Hematopoietic multipotent progenitor cell treated with erythropoietin and hydrocortisone succinate and interleukin-3 and kit ligand, for 17 days (in vitro differentiated cells): Measurements from ENCODE around the gene NAV2.

Experiments used
- DNase-seq: peaks from one replicate; pipeline ENCODE4 v3.0.0-alpha.2; 2015; ENCODE audit warnings: low spot score

NAV2 gene

GRCh38 chr11:19718951-19719350, 6.3 kb downstream of the NAV2 start:
- DNase-seq = no peak

GRCh38 chr11:19719960-19720359, 7.3 kb downstream of the NAV2 start:
- DNase-seq = no peak

GRCh38 chr11:19721176-19721575, 8.5 kb downstream of the NAV2 start:
- no peak for DNase-seq

GRCh38 chr11:19722702-19723101, 10.1 kb downstream of the NAV2 start:
- DNase-seq = no peak

- no peak for DNase-seq
These were observed 11.1 kb downstream of the NAV2 start for GRCh38 chr11:19723572-19724342.

- no peak for DNase-seq
These were observed 12.1 kb downstream of the NAV2 start for GRCh38 chr11:19724765-19725164.

GRCh38 chr11:19725379-19726079, 12.9 kb downstream of the NAV2 start:
- DNase-seq = no peak

- no peak for DNase-seq
These were observed 14.6 kb downstream of the NAV2 start for GRCh38 chr11:19727246-19727645.

- no peak for DNase-seq
These were observed 15.8 kb downstream of the NAV2 start for GRCh38 chr11:19728436-19728835.

- DNase-seq = no peak
These were observed 16.5 kb downstream of the NAV2 start for GRCh38 chr11:19729141-19729540.

- no peak for DNase-seq
These were observed 17.7 kb downstream of the NAV2 start for GRCh38 chr11:19730373-19730772.

GRCh38 chr11:19734171-19734570, 21.5 kb downstream of the NAV2 start:
- DNase-seq = no peak

GRCh38 chr11:19735157-19735908, 22.7 kb downstream of the NAV2 start:
- no peak for DNase-seq

- no peak for DNase-seq
These were observed 23.4 kb downstream of the NAV2 start for GRCh38 chr11:19735909-19736498.

- no peak for DNase-seq
These were observed 24.2 kb downstream of the NAV2 start for GRCh38 chr11:19736831-19737230.

GRCh38 chr11:19737575-19737974, 24.9 kb downstream of the NAV2 start:
- DNase-seq = no peak

- DNase-seq = no peak
These were observed 25.5 kb downstream of the NAV2 start for GRCh38 chr11:19738124-19738523.

- no peak for DNase-seq
These were observed 27.2 kb downstream of the NAV2 start for GRCh38 chr11:19739872-19740271.

- DNase-seq = no peak
These were observed 27.9 kb downstream of the NAV2 start for GRCh38 chr11:19740586-19740985.

GRCh38 chr11:19742588-19743292, 30.1 kb downstream of the NAV2 start:
- DNase-seq = peak; percentile 19

- no peak for DNase-seq
These were observed 31.0 kb downstream of the NAV2 start for GRCh38 chr11:19743622-19744021.

- no peak for DNase-seq
These were observed 31.5 kb downstream of the NAV2 start for GRCh38 chr11:19744130-19744529.
